DMS79 treated with DMSO at 0.1 percent for 48 hours (cell line): ENCODE results near the gene SCAF8.
"Not testable (repeated sequence)": the region's sequence is repeated elsewhere in the genome, so short reads cannot be mapped to it uniquely, and the experiment has no call there.

ENCODE experiments used
- DNase-seq: peaks from one replicate; lab custom pipeline; 2025; lab: John Stamatoyannopoulos, UW

Gene SCAF8

DNA sequence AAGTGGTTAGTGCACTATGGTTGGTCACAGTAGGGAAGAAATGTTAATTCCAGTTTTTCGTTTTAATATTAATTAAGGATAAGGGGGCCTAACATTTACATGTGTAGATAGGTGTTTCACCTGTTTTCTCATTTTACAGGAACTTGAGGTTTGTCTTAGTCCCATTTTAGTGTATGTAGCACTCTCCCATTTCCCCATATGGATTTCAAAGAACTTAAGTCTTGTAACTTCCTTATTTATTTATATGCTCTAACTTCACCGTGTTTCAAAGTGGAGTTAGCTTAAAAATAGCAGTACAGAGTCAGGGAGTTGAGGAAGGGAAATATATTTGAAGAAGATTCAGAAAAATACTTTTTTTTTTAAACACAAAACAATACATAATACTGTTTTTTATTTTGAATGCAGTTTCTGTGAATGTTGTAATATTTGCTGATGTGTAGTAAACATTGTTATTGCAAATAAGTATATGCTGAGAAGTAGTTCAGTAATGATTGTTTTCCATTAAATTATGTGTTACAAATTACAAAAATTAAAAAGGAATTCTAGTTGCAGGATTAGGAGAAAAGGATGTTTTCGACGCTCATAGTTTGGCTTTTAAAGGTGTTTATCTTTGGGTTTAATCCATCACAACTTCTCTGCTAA is 3.5 kb downstream of the SCAF8 start:
- no peak for DNase-seq

DNA sequence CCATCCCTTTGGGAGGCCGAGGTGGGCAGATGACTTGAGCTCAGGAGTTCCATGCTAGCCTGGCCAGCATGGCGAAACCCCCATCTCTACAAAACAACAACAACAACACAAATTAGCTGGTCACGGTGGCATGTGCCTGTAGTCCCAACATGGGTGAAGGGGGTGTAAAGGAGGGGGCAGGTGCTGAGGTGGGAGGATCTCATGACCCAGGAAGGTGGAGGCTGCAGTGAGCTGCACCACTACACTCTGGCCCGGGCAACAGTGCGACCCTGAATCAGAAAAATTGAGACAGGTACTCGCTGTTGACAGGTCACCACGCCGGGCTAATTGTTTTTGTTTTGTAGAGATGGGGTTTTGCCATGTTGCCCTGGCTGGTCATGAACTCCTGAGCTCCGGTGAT is 4.2 kb downstream of the SCAF8 start:
- no peak for DNase-seq

DNA sequence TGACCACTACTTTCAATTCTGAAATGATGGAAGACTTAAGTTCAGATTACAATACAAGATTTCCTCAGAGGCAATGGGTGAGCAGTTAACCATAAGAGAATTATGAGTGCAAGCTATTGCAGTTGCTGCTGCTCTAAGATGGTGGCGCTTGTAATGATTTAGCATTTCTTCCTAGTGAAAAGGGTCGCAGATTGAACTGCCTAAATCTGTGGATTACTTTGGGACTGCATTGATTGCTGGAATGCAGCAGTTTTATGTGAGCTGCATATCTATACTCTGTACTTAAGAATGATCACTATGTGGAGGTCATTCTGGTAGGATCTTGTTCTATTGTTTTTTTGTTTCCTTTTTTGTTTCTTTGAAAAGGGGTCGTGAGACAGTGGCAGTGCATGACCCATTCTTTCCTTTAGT is 5.3 kb downstream of the SCAF8 start:
- no peak for DNase-seq

DNA sequence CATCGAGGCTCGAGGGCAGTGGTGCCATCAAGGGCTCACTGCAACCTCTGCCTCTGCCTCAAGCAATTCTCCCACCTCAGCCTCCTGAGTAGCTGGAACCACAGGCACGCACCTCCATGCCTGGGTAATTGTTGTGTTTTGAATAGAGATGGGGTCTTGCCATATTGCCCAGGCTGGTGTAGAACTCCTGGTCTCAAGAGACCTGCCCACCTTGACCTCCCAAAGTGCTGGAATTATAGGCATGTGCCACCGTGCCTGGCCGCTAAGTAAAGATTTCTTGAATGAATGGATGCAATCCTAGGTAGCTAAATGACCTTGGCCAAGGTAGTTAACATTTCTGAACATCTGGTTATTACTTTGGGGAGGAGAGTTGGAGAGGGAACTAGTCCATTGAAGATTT is 7.4 kb downstream of the SCAF8 start:
- no peak for DNase-seq

DNA sequence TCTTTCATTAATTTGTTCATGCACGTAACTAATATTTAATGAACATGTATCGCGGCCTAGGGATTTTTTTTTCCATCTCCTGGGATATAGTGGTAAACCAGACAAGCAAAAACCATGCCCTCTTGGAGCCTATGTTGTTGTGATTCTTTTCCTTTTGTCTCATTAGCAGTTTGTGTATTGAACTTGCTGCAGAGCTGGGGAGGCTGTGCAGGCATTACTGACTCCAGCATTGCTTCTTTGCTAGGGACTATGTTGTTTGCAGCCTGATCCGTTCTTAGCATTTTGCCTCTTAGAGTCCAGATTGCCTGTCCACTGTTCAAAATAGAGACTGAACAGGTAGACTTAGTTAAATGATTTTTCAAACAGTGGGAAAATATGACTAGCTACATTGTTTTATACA is 9.7 kb downstream of the SCAF8 start:
- DNase-seq = no peak

DNA sequence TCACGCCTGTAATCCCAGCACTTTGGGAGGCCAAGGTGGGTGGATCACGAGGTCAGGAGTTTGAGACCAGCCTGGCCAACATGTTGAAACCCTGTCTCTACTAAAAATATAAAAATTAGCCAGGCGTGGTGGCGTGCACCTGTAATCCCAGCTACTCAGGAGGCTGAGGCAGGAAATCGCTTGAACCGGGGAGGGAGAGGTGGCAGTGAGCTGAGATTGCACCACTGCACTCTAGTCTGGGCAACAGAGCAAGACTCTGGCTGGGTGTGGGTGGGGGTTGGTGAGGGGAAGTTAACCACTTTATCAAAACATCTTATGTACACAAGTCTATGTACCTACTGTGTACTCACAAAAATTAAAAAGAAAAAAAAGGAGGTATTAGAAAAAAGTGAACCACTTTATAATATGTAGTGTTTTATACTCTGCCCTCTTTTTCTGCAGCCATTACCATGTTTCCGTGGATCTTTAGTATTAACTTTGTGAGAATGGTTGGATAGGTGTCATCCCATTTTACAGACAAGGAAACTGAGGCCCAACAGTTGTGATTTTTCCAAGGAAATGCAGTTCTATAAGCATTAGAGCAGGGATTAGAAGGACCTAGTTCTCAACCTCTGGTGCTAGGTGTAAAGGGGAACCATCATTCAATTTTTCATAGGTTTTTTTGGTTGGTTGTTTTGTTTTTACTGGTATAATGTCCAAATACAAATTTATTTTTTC is 11.0 kb downstream of the SCAF8 start:
- not testable (repeated sequence) for DNase-seq

DNA sequence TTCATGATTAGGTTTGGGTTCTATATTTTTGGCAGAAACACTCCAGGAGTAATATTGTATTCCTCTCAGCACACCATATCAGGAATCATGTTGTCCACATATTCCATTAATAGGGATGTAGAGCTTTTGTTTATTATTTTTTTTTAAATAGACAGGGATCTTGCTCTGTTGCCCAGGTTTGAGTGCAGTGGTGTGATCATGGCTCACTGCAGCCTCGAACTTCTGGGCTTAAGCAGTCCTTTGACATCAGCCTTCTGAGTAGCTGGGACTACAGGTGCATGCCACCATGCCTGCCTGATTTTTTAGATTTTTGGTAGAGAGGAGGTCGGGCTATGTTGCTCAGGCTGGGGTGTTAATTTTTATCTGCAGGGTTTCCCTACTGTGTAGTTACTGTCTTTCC is 12.0 kb downstream of the SCAF8 start:
- DNase-seq = no peak

DNA sequence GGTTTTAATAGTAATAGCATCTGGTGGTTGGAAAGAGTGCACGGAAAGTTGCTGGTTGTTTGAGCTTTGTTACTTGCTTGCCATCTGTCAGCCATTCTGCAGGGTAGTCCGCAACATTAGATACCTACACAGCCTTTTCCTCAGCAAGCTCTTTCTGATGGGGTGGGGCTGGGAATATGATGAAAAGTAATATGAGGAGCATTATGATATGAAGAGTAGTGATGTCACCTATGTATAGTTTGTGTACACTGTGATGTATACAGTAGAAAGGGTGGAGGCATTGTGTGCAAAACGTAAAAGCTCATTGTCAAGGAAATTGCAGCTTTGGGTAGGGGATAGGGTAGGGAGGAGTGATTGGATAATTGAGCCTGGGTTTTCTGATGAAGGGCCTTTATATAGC is 16.1 kb downstream of the SCAF8 start:
- no peak for DNase-seq

DNA sequence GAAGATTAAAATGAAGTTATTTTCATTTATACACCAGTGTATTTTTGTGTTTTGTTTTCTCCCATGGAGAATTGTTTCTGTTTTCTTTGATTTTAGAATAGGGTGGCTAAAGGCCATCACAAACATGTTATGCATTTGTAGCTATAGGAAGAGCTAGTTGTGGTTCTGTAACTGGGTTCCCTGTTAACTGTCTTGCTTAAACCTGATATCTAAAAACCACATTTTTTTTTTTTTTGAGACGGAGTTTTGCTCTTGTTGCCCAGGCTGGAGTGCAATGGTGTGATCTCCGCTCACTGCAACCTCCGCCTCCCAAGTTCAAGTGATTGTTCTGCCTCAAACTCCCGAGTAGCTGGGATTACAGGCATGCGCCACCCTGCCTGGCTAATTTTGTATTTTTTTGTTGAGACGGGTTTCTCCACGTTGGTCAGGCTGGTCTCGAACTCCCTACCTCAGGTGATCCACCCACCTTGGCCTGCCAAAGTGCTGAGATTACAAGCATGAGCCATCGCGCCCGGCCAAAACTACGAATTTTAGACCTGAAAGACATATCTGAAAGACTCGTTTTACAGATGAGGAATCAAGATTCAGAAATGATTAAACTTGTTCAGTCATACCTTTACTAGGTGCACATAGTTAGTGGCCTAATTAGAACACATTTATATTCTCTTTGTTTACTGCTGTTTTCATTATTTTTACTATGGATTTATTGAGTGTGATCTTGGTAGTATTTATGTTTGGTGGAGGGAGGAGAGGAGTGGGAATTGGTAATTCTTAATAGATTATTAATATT is 18.0 kb downstream of the SCAF8 start:
- no peak for DNase-seq

DNA sequence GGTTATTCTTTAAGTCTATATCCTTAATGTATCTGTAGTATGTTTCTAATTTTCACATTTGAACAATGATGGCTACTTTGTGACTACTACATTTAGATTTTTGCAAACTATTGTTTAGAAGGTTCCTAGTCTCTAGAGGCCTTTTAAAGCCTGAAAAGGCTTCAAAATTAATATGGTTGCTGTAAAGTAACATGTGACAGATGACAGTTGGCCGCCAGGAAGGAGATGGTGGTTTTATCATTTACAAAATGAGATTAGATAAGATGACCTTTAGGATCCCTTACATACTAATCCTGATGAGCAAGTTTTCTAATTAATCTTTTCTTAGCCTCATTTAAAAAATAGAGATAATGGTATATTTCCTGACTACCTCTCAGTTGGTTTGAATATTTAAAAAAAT is 18.8 kb downstream of the SCAF8 start:
- no peak for DNase-seq

DNA sequence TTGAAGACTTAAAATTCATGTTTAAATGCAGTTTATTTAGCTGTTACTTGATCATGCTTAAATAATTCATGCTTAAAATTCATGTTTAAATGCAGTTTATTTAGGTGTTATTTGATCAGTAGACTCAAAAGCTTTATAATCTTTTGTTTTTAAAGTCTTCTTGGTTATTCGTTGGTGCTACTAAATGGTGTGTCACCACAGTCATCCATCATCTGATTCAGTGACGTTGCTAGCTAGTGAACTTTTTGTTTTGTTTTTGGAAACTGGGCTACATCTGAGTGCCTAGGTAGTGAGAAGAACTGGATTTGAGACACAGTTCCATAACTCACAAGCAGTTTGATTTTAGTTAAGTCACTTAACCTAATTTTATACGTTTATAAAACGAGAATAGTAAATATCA is 20.9 kb downstream of the SCAF8 start:
- no peak for DNase-seq

DNA sequence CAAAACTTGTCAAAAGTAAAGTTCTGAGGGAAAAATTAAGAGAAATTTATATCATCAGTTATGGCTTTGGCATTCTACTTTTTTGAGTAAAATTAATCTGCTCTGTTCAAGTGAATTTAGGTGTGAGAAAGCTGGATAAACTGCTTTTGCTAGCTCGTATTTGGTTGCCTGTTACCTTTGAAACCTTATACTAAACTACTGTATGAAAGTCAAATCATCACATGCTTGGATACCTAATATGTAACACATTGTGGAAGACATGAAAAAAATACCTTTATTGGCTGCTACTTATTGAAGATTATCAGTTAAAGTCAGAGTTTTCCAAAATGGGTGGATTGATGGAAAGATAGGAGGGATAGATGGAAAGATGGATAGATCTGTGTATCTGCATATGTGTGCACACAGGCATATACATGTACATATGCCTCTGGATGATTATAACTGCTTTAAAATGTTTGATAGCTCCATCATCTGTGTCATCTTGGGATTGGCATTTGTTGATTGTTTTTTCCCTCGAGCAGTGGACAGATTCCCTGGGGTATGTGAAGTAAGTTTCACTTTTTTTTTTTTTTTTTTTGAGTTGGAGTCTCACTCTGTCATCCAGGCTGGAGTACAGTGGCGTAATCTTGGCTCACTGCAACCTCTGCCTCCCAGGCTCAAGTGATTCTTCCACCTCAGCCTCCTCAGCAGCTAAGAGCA is 24.3 kb downstream of the SCAF8 start:
- no peak for DNase-seq

DNA sequence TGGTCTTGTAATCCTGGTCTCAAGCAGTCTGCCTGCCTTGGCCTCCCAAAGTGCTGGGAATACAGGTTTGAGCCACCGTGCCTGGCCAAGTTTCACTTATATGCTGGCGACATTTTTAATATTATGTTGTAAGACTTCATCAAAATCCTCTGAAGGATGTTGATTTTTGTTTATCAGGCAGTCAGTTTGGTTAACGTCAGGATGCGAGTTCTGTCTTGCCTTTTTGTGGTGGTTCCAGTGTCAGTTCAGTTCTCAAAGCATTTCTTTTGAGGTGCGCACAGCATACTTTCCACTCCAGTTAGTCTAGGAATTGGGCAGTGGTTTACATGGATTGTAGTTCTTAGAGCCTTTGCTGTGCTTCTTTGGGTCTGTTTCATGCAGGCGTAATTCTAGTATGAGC is 24.9 kb downstream of the SCAF8 start:
- DNase-seq = no peak

DNA sequence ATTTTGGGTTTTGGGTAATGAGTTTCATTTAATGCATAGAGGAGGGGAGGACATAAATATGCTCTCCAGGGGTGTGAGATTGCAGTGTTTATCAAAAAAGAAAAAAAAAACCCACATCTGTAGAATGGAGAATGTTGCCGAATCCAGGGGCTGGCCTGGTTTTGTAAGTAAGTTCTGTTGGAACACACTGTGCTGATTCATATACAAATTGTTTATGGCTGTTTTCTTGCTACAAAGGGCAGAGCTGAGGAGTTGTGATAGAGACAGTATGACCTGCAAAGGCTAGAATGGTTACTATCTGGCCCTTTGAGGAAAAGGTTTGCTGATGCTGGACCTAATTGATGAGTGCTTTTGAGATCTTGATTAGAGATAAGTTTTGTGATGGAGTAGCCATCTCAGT is 30.4 kb downstream of the SCAF8 start:
- DNase-seq = no peak

DNA sequence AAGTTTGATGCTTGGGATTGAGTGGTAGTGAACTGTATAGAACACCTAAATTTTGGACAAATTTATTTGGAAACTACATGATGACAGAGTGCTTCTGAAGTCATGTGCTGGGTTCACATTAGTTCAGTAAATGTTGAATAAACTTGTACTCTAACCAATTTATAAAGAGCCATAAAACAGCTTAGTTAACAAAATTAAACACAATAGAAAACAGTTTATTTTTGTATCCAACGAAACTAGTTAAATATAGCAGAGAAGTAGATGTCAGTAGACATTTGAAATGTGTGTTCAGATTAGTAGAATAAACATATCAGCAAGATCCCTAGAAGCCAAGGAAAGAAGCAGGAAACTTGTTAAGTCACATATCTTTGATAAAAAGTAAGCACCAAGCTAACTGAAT is 32.1 kb downstream of the SCAF8 start:
- DNase-seq = no peak

DNA sequence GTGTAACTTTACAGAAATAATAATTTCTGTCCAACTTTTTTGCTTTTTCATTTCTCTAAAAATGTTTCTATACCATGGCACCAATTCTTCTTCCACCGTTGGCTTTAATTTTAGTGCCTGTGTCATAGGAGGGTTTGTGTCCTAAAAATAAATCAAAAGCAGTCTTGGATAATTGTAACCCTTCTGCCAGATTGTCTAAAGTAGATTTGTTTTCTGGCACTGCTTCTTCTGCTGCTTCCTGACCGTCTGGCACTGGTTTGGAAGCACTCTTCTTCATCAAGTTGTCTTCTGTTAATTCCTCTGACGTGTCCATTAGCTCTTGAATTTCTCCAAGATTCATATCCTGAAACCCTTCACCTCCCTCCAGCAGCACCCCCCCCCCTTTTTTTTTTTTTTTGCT is 33.1 kb downstream of the SCAF8 start:
- no peak for DNase-seq

DNA sequence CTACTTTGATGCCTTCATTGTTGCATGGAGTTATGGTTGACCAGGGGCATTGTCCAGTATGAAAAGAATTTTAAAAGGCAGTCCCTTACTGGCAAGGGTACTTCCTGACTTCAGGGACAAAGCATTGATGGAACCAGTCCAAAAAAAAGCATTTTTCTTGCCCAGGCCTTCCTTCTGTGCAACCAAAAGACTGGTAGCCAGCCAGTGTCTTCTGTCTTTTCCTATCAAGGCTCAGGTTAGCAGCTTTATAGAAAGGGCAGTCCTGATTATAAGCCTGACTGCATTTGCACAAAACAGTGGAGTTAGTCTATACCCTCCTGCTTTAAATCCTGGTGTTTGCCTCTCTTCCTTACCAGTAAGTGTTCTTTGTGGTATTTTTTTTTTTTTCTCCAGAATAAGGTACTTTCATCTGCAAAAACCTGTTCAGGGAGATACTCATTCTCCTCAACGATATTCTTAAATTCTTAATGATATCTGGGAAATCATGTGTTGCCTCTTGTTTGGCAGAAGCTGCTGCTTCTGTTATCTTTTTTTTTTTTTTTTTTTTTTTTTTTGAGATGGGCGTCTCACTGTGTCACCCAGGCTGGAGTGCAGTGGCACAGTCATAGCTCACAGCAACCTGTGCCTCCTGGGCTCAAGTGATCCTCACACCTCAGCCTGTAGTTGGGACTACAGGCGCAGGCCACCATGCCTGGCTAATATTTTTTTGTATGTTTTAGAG is 33.9 kb downstream of the SCAF8 start:
- DNase-seq = peak; percentile 19

DNA sequence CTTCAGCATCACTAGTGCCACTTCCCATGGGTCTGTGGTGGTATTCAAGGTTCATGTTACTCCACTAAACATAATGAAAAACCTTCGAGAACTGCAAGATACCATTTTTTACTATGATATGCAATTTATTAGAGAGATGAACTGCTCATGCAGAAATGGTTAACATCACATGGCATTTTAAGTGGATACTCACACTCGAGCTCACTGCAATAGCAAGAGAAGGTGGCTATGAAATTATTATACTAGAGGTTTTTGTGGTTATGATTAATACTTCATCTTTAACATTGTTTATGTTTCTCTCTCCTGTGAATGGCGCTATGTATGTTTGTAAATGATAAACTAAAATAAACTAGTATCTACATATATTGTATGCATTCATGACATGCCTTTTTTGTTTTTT is 35.1 kb downstream of the SCAF8 start:
- peak; percentile 8 for DNase-seq

DNA sequence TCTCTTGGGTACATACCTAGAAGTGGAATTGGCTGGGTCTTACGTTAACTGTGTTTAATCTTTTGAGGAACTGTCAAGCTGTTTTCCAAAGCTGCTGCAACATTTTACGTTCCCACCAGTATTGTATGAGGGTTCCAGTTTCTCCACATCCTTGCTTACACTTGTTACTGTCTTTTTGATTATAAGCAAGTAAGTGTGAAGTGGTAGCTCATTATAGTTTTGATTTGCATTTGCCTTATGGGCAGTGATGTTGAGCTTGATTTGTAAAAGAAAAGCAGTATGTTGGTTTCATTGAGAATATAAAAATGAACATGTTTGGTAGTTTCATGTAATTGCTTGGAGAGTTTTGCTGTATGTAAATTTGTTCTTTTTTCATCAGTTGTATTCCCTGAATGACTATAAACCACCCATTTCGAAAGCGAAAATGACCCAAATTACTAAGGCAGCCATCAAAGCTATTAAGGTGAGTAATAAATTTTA is 40.4 kb downstream of the SCAF8 start:
- DNase-seq = no peak

DNA sequence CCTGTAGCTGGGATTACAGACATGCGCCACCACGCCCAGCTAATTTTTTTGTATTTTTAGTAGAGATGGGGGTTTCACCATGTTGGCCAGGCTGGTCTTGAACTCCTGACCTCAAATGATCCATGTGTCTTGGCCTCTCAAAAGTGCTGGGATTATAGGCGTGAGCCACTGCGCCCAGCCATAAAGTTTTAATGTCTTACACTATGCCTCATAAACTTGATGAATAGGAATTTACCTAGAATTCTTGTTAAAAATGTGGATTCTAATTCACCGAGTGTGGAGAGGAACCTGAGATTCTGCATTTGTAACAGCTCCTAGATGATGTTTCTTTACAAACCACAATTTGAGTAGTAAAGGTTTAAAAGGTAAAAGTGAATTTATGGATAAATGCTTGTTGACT is 45.9 kb downstream of the SCAF8 start:
- DNase-seq = not testable (repeated sequence)

DNA sequence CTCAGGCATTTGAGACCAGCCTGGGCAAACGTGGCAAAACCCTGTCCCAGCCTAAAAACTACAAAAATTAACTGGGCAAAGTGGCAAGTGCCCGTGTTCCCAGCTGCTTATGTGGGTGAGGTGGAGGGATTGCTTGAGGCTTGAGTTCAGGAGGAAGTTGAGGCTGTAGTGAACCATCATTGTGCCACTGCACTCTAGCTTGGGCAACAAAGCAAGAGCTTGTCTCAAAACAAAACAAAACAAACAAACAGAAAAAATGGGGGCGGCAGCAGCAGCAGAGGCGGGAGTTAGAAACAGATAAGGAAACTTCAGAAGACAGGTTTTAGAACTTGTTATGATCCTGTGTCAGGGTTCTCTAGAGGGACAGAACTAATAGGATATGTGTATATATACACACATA is 49.0 kb downstream of the SCAF8 start:
- no peak for DNase-seq

DNA sequence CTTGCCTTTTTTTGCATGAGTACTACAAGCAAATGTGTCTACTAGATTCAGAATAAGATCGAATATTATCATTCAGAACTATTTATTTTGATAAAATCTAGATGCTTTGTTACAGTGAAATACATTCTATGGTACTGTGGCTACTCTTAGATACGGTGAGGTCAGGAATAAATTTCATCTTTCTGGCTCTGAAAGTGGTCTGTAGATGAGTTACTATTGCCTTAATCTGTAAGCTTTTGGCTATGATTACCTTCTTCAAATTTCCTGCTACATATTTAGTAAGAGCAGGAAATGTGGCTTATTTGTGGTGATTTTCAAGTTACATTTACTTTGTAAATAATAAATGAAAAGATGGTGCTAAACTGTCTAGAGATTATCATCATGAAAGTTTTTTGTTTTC is 50.0 kb downstream of the SCAF8 start:
- no peak for DNase-seq
